ENCODE data around the gene ATAD1. TPM values are rescaled to one million over a fixed set of nuclear protein-coding genes. Genes with fewer than 3 reads are reported as not detected.

ATAD1 gene
- total and polyA plus RNA-seq, 7 donors, result 6.9 to 45.3 (median 28.0) TPM

- Histone ChIP-seq H3K4me3 (no peak overlapping the region), H3K9me3 (no peaks in the 10 kb centered on the region), H3K27ac (no peak overlapping the region), H3K27me3 (no peaks in the 10 kb centered on the region), H3K4me1 (no peaks in the 10 kb centered on the region), H3K36me3 (peaks cover 0 to 33% (median 0%) of the 10 kb centered on the region in 4 donors)
- DNase-seq, result no peak
- intact Hi-C loops (cut with DNase I), result no loop called here
- no peak for TF ChIP-seq EP300 (IDR thresholded peaks at IDR 0.05)
- no peak for TF ChIP-seq POLR2A (IDR thresholded peaks at IDR 0.05)
- no peak for TF ChIP-seq POLR2AphosphoS5 (IDR thresholded peaks at IDR 0.05)
- TF ChIP-seq CTCF (IDR thresholded peaks at IDR 0.05), result no peak
- WGBS, 2 donors, result 62 to 73% methylated on average over 3 of the region's 3 CpGs
These were observed 23.7 kb downstream of the ATAD1 start for GRCh38 chr10:87794285-87794684.

DNA sequence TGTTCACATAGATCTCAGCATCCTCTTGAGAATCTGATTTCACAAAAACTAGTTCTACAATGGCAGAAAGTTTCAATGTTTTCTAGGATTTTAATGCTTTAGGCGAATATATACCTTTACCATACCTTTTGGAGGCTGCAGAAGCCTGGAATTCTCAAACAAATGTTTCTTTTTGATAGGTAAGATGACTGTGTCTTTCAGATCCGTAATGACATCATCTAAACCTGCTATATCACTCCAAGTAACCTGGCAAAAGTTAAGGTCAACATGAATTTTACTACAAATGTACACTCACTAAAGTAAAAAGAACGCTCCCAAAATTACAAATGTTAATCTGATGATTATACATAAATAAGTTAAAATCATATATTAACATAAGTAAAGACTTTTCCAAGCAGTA, 27.8 kb downstream of the ATAD1 start:
- no peak for DNase-seq
- H3K27ac ChIP-seq, result no peak overlapping the region

DNA sequence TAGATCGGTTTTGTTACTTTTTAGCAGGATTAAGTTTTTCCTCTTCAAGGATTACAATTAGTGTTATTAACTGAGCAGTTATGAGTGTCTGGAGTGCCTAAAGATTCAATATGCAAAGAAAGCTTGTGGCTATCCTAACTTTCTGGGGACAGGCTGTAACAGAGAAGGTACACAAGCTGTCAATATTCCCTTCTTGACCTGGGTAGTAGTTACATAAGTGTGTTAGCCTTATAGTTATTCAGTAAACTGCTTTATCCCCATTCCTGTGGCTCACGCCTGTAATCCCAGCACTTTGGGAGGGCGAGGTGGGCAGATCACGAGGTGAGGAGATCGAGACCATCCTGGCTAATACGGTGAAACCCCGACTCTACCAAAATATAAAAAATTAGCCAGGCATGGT, 31.6 kb downstream of the ATAD1 start:
- intact Hi-C loops (cut with DNase I), result no loop called here
- Histone ChIP-seq H3K9me3 (no peaks in the 10 kb centered on the region), H3K27ac (no peak overlapping the region), H3K4me1 (no peaks in the 10 kb centered on the region), H3K27me3 (no peaks in the 10 kb centered on the region), H3K36me3 (peaks cover 0 to 69% (median 1%) of the 10 kb centered on the region in 4 donors), H3K4me3 (no peak overlapping the region)
- 96 to 97% methylated on average over 7 of the region's 7 CpGs for WGBS, 2 donors
- no peak for DNase-seq
- TF ChIP-seq CTCF (IDR thresholded peaks at IDR 0.05), result no peak
- no peak for TF ChIP-seq EP300 (IDR thresholded peaks at IDR 0.05)
- TF ChIP-seq POLR2AphosphoS5 (IDR thresholded peaks at IDR 0.05), result no peak
- TF ChIP-seq POLR2A (IDR thresholded peaks at IDR 0.05), result no peak

More for the DNA sequence above, 27.8 kb downstream of the ATAD1 start:
- Histone ChIP-seq H3K4me1 (no peaks in the 10 kb centered on the region), H3K27me3 (no peaks in the 10 kb centered on the region), H3K36me3 (peaks cover 0 to 53% (median 0%) of the 10 kb centered on the region in 4 donors), H3K4me3 (no peak overlapping the region), H3K9me3 (no peaks in the 10 kb centered on the region)
- intact Hi-C loops (cut with DNase I), result no loop called here
- no peak for TF ChIP-seq POLR2A (IDR thresholded peaks at IDR 0.05)
- TF ChIP-seq POLR2AphosphoS5 (IDR thresholded peaks at IDR 0.05), result no peak
- TF ChIP-seq CTCF (IDR thresholded peaks at IDR 0.05), result no peak
- TF ChIP-seq EP300 (IDR thresholded peaks at IDR 0.05), result no peak
- WGBS, 2 donors, result 93 to 97% methylated on average over 3 of the region's 3 CpGs

DNA sequence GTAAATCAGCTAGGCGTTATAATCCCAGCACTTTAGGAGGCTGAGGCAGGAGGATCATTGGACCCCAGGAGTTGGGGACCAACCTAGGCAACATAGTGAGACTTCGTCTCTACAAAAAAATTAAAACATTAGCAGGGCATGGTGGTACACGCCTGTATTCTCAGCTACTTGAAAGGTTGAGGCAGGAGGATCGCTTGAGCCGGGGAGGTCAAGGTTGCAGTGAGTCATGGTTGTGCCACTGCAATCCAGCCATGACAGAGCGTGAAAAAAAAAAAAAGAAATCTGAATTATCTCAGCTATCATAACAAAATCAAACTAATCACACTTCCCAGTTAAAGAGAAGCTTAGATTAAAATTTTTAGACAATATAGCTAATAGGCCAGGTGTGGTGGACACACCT, 35.3 kb downstream of the ATAD1 start:
- Histone ChIP-seq H3K9me3 (no peaks in the 10 kb centered on the region), H3K27ac (no peak overlapping the region), H3K4me3 (no peak overlapping the region), H3K27me3 (no peaks in the 10 kb centered on the region), H3K4me1 (no peaks in the 10 kb centered on the region), H3K36me3 (peaks cover 0 to 59% (median 3%) of the 10 kb centered on the region in 4 donors)
- WGBS, 2 donors, result 96% methylated on average over 6 of the region's 6 CpGs
- no peak for DNase-seq
- intact Hi-C loops (cut with DNase I), result no loop called here
- no peak for TF ChIP-seq POLR2A (IDR thresholded peaks at IDR 0.05)
- TF ChIP-seq POLR2AphosphoS5 (IDR thresholded peaks at IDR 0.05), result no peak
- no peak for TF ChIP-seq EP300 (IDR thresholded peaks at IDR 0.05)
- TF ChIP-seq CTCF (IDR thresholded peaks at IDR 0.05), result no peak

GRCh38 chr10:87781545-87781944, 36.5 kb downstream of the ATAD1 start:
- TF ChIP-seq POLR2A (IDR thresholded peaks at IDR 0.05) (no peak), CTCF (IDR thresholded peaks at IDR 0.05) (no peak), EP300 (IDR thresholded peaks at IDR 0.05) (no peak), POLR2AphosphoS5 (IDR thresholded peaks at IDR 0.05) (no peak)
- Histone ChIP-seq H3K4me1 (no peaks in the 10 kb centered on the region), H3K4me3 (no peak overlapping the region), H3K36me3 (peaks cover 0 to 58% (median 3%) of the 10 kb centered on the region in 4 donors), H3K9me3 (no peaks in the 10 kb centered on the region), H3K27me3 (no peaks in the 10 kb centered on the region), H3K27ac (no peak overlapping the region)
- intact Hi-C loops (cut with DNase I), result no loop called here
- no peak for DNase-seq
- 97 to 99% methylated on average over 2 of the region's 2 CpGs for WGBS, 2 donors

Measured in sigmoid colon (tissue), 7 donors.